Measurements from ENCODE around the gene NT5C2.

The NT5C2 gene

GRCh38 chr10:103106539-103106938, 86.5 kb downstream of the NT5C2 start:
- TF ChIP-seq, protein P1, sequence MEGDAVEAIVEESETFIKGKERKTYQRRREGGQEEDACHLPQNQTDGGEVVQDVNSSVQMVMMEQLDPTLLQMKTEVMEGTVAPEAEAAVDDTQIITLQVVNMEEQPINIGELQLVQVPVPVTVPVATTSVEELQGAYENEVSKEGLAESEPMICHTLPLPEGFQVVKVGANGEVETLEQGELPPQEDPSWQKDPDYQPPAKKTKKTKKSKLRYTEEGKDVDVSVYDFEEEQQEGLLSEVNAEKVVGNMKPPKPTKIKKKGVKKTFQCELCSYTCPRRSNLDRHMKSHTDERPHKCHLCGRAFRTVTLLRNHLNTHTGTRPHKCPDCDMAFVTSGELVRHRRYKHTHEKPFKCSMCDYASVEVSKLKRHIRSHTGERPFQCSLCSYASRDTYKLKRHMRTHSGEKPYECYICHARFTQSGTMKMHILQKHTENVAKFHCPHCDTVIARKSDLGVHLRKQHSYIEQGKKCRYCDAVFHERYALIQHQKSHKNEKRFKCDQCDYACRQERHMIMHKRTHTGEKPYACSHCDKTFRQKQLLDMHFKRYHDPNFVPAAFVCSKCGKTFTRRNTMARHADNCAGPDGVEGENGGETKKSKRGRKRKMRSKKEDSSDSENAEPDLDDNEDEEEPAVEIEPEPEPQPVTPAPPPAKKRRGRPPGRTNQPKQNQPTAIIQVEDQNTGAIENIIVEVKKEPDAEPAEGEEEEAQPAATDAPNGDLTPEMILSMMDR (IDR thresholded peaks at IDR 0.05; ENCODE audit: borderline replicate concordance, extremely low read depth, low read length, poor library complexity, severe bottlenecking): no peak
- no peak for TF ChIP-seq EZH2 (IDR thresholded peaks at IDR 0.05; ENCODE audit: borderline replicate concordance, low read depth, low read length, severe bottlenecking)
- Histone ChIP-seq H3K4me1 (ENCODE audit: insufficient read depth, low read length) (no peaks in the 10 kb centered on the region), H3K4me3 (ENCODE audit: low read depth in 1 of 2, low read length in 2 of 2) (no peak overlapping the region), H3K9ac (ENCODE audit: low read depth, low read length) (no peak overlapping the region), H3K36me3 (ENCODE audit: insufficient read depth, low read length) (peaks cover 56% of the 10 kb centered on the region), H3K27me3 (ENCODE audit: insufficient read depth, low read length, poor library complexity) (no peaks in the 10 kb centered on the region), H3K9me3 (ENCODE audit: insufficient read depth, low read length, severe bottlenecking) (no peaks in the 10 kb centered on the region), H4K20me1 (ENCODE audit: insufficient read depth, low read length) (peaks cover 8% of the 10 kb centered on the region), H3K4me2 (ENCODE audit: insufficient read depth, low read length) (no peak overlapping the region), H2AFZ (ENCODE audit: low read depth, low read length) (no peak overlapping the region), H3K79me2 (ENCODE audit: insufficient read depth, low read length) (peaks cover 44% of the 10 kb centered on the region), H3K27ac (ENCODE audit: low read length) (no peak overlapping the region)
- ATAC-seq (ENCODE audit: insufficient read depth, low read depth) (no peak), DNase-seq (no peak)

DNA sequence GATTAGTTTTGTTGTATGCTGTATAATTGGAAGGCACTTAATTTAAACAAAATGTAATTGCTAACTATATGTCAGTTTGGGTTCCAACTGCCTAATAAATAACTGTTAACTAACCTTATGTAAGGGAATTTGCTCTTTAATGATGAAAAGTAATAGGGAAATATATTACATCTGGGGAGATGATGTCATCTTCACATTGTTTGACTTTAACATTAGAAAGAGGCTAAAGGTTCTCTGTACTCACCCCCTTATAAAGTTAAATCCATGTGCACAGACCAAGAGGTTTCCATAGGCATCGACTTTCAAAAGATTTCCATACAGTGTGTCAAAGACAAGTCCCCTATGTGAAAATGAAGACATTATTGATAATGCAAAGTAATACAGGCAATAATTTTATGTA, 87.6 kb downstream of the NT5C2 start:
- no peak for TF ChIP-seq EZH2 (IDR thresholded peaks at IDR 0.05; ENCODE audit: borderline replicate concordance, low read depth, low read length, severe bottlenecking)
- TF ChIP-seq, protein P1 (IDR thresholded peaks at IDR 0.05; ENCODE audit: borderline replicate concordance, extremely low read depth, low read length, poor library complexity, severe bottlenecking): no peak
- H3K79me2 ChIP-seq (ENCODE audit: insufficient read depth, low read length): peaks cover 34% of the 10 kb centered on the region
- no peaks in the 10 kb centered on the region for H3K27me3 ChIP-seq (ENCODE audit: insufficient read depth, low read length, poor library complexity)
- no peak overlapping the region for H3K4me3 ChIP-seq (ENCODE audit: low read depth in 1 of 2, low read length in 2 of 2)
- H4K20me1 ChIP-seq (ENCODE audit: insufficient read depth, low read length): peaks cover 5% of the 10 kb centered on the region
- H2AFZ ChIP-seq (ENCODE audit: low read depth, low read length): no peak overlapping the region
- no peaks in the 10 kb centered on the region for H3K9me3 ChIP-seq (ENCODE audit: insufficient read depth, low read length, severe bottlenecking)
- H3K9ac ChIP-seq (ENCODE audit: low read depth, low read length): no peak overlapping the region
- no peak overlapping the region for H3K4me2 ChIP-seq (ENCODE audit: insufficient read depth, low read length)
- no peak for DNase-seq
- peaks cover 64% of the 10 kb centered on the region for H3K36me3 ChIP-seq (ENCODE audit: insufficient read depth, low read length)
- no peak for ATAC-seq (ENCODE audit: insufficient read depth, low read depth)
- no peaks in the 10 kb centered on the region for H3K4me1 ChIP-seq (ENCODE audit: insufficient read depth, low read length)
- H3K27ac ChIP-seq (ENCODE audit: low read length): no peak overlapping the region

DNA sequence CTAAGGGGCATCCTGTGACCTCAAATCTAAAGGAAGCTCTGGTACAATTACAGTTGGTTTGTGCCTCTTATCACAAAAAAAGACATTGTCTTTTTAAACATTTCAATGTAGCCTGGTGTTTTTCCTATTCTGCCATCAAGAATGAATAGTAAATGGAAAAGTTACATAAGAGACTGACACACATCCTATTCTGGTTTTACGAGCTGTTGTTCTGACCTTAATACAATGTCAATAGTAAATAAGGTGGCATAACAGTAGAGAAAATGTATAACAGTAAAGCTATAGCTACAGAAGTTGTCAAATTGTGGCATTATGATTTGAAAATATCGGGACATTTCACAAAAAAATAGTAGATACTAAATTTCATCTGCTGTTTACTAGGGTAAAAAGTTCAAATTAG, 88.4 kb downstream of the NT5C2 start:
- peaks cover 3% of the 10 kb centered on the region; the same call in 1 of the 2 replicates for H4K20me1 ChIP-seq (ENCODE audit: insufficient read depth, low read length)

More for the DNA sequence above, 88.4 kb downstream of the NT5C2 start:
- ATAC-seq (ENCODE audit: insufficient read depth, low read depth): no peak
- Histone ChIP-seq H3K4me3 (ENCODE audit: low read depth in 1 of 2, low read length in 2 of 2) (no peak overlapping the region), H3K4me1 (ENCODE audit: insufficient read depth, low read length) (no peaks in the 10 kb centered on the region), H3K9me3 (ENCODE audit: insufficient read depth, low read length, severe bottlenecking) (no peaks in the 10 kb centered on the region), H3K27me3 (ENCODE audit: insufficient read depth, low read length, poor library complexity) (no peaks in the 10 kb centered on the region), H3K79me2 (ENCODE audit: insufficient read depth, low read length) (peaks cover 28% of the 10 kb centered on the region), H3K27ac (ENCODE audit: low read length) (no peak overlapping the region), H2AFZ (ENCODE audit: low read depth, low read length) (no peak overlapping the region), H3K36me3 (ENCODE audit: insufficient read depth, low read length) (peaks cover 71% of the 10 kb centered on the region), H3K9ac (ENCODE audit: low read depth, low read length) (no peak overlapping the region), H3K4me2 (ENCODE audit: insufficient read depth, low read length) (no peak overlapping the region)
- TF ChIP-seq EZH2 (IDR thresholded peaks at IDR 0.05; ENCODE audit: borderline replicate concordance, low read depth, low read length, severe bottlenecking): no peak
- TF ChIP-seq, protein P1 (IDR thresholded peaks at IDR 0.05; ENCODE audit: borderline replicate concordance, extremely low read depth, low read length, poor library complexity, severe bottlenecking): no peak
- DNase-seq: no peak

Measured in DND-41 (cell line).